Inferior parietal cortex (tissue), 1 donor: Measurements from ENCODE around the gene FHIP2A.
A peak's percentile ranks its signal among the peaks of the same experiment; 100 is the strongest.
"Not testable (repeated sequence)": the region's sequence is repeated elsewhere in the genome, so short reads cannot be mapped to it uniquely, and the experiment has no call there.

Experiments
- DNase-seq: peaks from one replicate; pipeline ENCODE4 v3.0.0-alpha.2; 2016; ENCODE audit errors: extremely low spot score

FHIP2A gene

GRCh38 chr10:114821293-114821914 lies at the start of gene FHIP2A:
TSS of gene FHIP2A (plus strand) at chr10:114821780. CDS start at chr10:114822079, 299 bp downstream.
- peak; percentile 65 for DNase-seq

GRCh38 chr10:114772496-114773196 lies 48.9 kb upstream of the FHIP2A start:
- no peak for DNase-seq

- no peak for DNase-seq
Measured at GRCh38 chr10:114773197-114773532, 48.4 kb upstream of the FHIP2A start.

- not testable (repeated sequence) for DNase-seq
Measured at GRCh38 chr10:114775082-114775481, 46.5 kb upstream of the FHIP2A start.

- no peak for DNase-seq
Measured at GRCh38 chr10:114777415-114777814, 44.2 kb upstream of the FHIP2A start.

GRCh38 chr10:114779803-114780576 lies 41.6 kb upstream of the FHIP2A start:
- DNase-seq, result no peak

GRCh38 chr10:114780577-114781184 lies 40.9 kb upstream of the FHIP2A start:
- no peak for DNase-seq

GRCh38 chr10:114782666-114783065 lies 38.9 kb upstream of the FHIP2A start:
- DNase-seq, result no peak

GRCh38 chr10:114783686-114784085 lies 37.9 kb upstream of the FHIP2A start:
- no peak for DNase-seq

GRCh38 chr10:114786492-114786891 lies 35.1 kb upstream of the FHIP2A start:
- DNase-seq, result peak; percentile 64

- DNase-seq, result not testable (repeated sequence)
Measured at GRCh38 chr10:114787131-114787530, 34.4 kb upstream of the FHIP2A start.

- DNase-seq, result no peak
Measured at GRCh38 chr10:114791768-114792167, 29.8 kb upstream of the FHIP2A start.

GRCh38 chr10:114795039-114795438 lies 26.5 kb upstream of the FHIP2A start:
- no peak for DNase-seq

- DNase-seq, result no peak
Measured at GRCh38 chr10:114800361-114800760, 21.2 kb upstream of the FHIP2A start.

GRCh38 chr10:114801411-114801813 lies 20.2 kb upstream of the FHIP2A start:
- DNase-seq, result no peak

- no peak for DNase-seq
Measured at GRCh38 chr10:114802177-114802576, 19.4 kb upstream of the FHIP2A start.

- DNase-seq, result no peak
Measured at GRCh38 chr10:114806562-114807391, 14.8 kb upstream of the FHIP2A start.

GRCh38 chr10:114808982-114809381 lies 12.6 kb upstream of the FHIP2A start:
- no peak for DNase-seq

GRCh38 chr10:114810926-114811325 lies 10.7 kb upstream of the FHIP2A start:
- DNase-seq, result no peak

GRCh38 chr10:114811862-114812261 lies 9.7 kb upstream of the FHIP2A start:
- DNase-seq, result no peak

GRCh38 chr10:114815791-114816190 lies 5.8 kb upstream of the FHIP2A start:
- no peak for DNase-seq
